Measurements from ENCODE around the gene PFKFB3. TPM values are rescaled to one million over a fixed set of nuclear protein-coding genes. Genes with fewer than 3 reads are reported as not detected.

The PFKFB3 gene
- total and polyA plus RNA-seq, 2 experiments from 2014 or later, result 21.6 to 26.2 TPM

- H3K36me3 ChIP-seq (replicated peaks; ENCODE audit: insufficient read depth, low read depth), result no peaks in the 10 kb centered on the region
- TF ChIP-seq CTCF (IDR thresholded peaks at IDR 0.05; ENCODE audit: poor library complexity), result no peak
- TF ChIP-seq EZH2 (IDR thresholded peaks at IDR 0.05; ENCODE audit: borderline replicate concordance), result no peak
- TF ChIP-seq EZH2phosphoT487 (IDR thresholded peaks at IDR 0.05; ENCODE audit: low read depth, severe bottlenecking, unreplicated experiment), result no peak
- H2AFZ ChIP-seq, result no peak overlapping the region
- WGBS (ENCODE audit: low lambda C conversion rate, missing lambda C conversion rate), result 93% methylated on average over 17 of the region's 17 CpGs
- H3K4me1 ChIP-seq (ENCODE audit: insufficient read depth), result peaks cover 13% of the 10 kb centered on the region
- H3K27ac ChIP-seq, result no peak overlapping the region
- H3K9me3 ChIP-seq (ENCODE audit: low read depth), result no peaks in the 10 kb centered on the region
- H3K4me2 ChIP-seq, result no peak overlapping the region
- DNase-seq (ENCODE audit: low spot score), result no peak
- peaks cover 40% of the 10 kb centered on the region for H3K79me2 ChIP-seq
- no peaks in the 10 kb centered on the region for H3K9me2 ChIP-seq (replicated peaks; ENCODE audit: insufficient read depth)
- no peak overlapping the region for H3K4me3 ChIP-seq
- peaks cover 26% of the 10 kb centered on the region for H4K20me1 ChIP-seq (ENCODE audit: insufficient read depth, poor library complexity, severe bottlenecking)
- H3K27me3 ChIP-seq, result no peaks in the 10 kb centered on the region
Observed at GRCh38 chr10:6213257-6213905, 10.6 kb downstream of the PFKFB3 start.

DNA sequence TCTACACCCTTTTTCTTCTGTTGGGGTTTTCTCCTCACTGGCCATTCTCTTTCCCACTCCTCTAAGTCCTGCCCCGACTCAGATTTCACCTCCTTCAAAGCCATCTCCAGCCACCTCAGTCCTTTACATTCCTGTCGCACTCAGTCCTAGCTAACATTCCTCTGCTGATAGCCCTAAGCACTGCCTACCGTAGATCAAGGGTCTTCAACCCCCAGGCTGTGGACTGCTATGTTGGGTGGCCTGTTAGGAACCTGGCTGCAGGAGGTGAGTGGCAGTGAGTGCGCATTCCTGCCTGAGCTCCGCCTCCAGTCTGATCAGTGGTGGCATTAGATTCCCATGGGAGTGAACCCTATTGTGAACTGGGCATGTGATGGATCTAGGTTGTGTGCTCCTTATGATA lies 11.2 kb downstream of the PFKFB3 start:
- Histone ChIP-seq H3K36me3 (replicated peaks; ENCODE audit: insufficient read depth, low read depth) (no peaks in the 10 kb centered on the region), H3K4me3 (no peak overlapping the region), H3K9me3 (ENCODE audit: low read depth) (no peaks in the 10 kb centered on the region), H3K27me3 (no peaks in the 10 kb centered on the region), H3K9me2 (replicated peaks; ENCODE audit: insufficient read depth) (no peaks in the 10 kb centered on the region), H4K20me1 (ENCODE audit: insufficient read depth, poor library complexity, severe bottlenecking) (peaks cover 20% of the 10 kb centered on the region), H3K4me1 (ENCODE audit: insufficient read depth) (peaks cover 13% of the 10 kb centered on the region), H3K4me2 (no peak overlapping the region), H2AFZ (no peak overlapping the region), H3K79me2 (peaks cover 35% of the 10 kb centered on the region), H3K27ac (no peak overlapping the region)
- 84% methylated on average over 5 of the region's 5 CpGs for WGBS (ENCODE audit: low lambda C conversion rate, missing lambda C conversion rate)
- TF ChIP-seq EZH2phosphoT487 (IDR thresholded peaks at IDR 0.05; ENCODE audit: low read depth, severe bottlenecking, unreplicated experiment), result no peak
- TF ChIP-seq EZH2 (IDR thresholded peaks at IDR 0.05; ENCODE audit: borderline replicate concordance), result no peak
- TF ChIP-seq CTCF (IDR thresholded peaks at IDR 0.05; ENCODE audit: poor library complexity), result no peak
- no peak for DNase-seq (ENCODE audit: low spot score)

- Histone ChIP-seq H3K9me2 (replicated peaks; ENCODE audit: insufficient read depth) (no peaks in the 10 kb centered on the region), H4K20me1 (ENCODE audit: insufficient read depth, poor library complexity, severe bottlenecking) (peaks cover 14% of the 10 kb centered on the region), H3K27ac (no peak overlapping the region), H3K4me2 (no peak overlapping the region), H3K27me3 (no peaks in the 10 kb centered on the region), H3K79me2 (peaks cover 28% of the 10 kb centered on the region), H3K4me1 (ENCODE audit: insufficient read depth) (peaks cover 13% of the 10 kb centered on the region), H2AFZ (no peak overlapping the region), H3K4me3 (no peak overlapping the region), H3K36me3 (replicated peaks; ENCODE audit: insufficient read depth, low read depth) (no peaks in the 10 kb centered on the region), H3K9me3 (ENCODE audit: low read depth) (no peaks in the 10 kb centered on the region)
- no peak for TF ChIP-seq EZH2 (IDR thresholded peaks at IDR 0.05; ENCODE audit: borderline replicate concordance)
- no peak for DNase-seq (ENCODE audit: low spot score)
- 98% methylated on average over 7 of the region's 7 CpGs for WGBS (ENCODE audit: low lambda C conversion rate, missing lambda C conversion rate)
Observed at GRCh38 chr10:6214612-6215011, 11.9 kb downstream of the PFKFB3 start.

DNA sequence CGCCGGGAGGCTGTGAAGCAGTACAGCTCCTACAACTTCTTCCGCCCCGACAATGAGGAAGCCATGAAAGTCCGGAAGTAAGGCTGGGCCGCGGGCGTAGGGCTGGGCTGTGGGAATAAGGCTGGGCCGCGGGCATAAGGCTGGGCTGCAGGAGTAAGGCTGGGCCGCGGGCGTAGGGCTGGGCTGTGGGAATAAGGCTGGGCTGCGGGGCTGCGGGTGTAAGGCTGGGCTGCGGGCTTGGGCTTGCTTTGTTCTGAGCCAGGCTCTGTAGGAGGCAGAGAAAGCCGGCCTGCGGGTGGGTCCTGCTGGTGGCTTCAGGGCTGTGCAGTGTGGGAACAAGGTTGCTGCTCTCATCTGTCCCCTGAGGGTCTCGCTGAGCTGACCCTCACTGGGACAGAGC lies 12.5 kb downstream of the PFKFB3 start:
- H3K4me1 ChIP-seq (ENCODE audit: insufficient read depth), result peaks cover 13% of the 10 kb centered on the region
- no peaks in the 10 kb centered on the region for H3K36me3 ChIP-seq (replicated peaks; ENCODE audit: insufficient read depth, low read depth)
- TF ChIP-seq EZH2phosphoT487 (IDR thresholded peaks at IDR 0.05; ENCODE audit: low read depth, severe bottlenecking, unreplicated experiment) (no peak), CTCF (IDR thresholded peaks at IDR 0.05; ENCODE audit: poor library complexity) (no peak), EZH2 (IDR thresholded peaks at IDR 0.05; ENCODE audit: borderline replicate concordance) (no peak)
- H3K27me3 ChIP-seq, result no peaks in the 10 kb centered on the region
- 95% methylated on average over 17 of the region's 19 CpGs for WGBS (ENCODE audit: low lambda C conversion rate, missing lambda C conversion rate)
- H4K20me1 ChIP-seq (ENCODE audit: insufficient read depth, poor library complexity, severe bottlenecking), result peaks cover 11% of the 10 kb centered on the region
- DNase-seq (ENCODE audit: low spot score), result no peak
- no peaks in the 10 kb centered on the region for H3K9me2 ChIP-seq (replicated peaks; ENCODE audit: insufficient read depth)
- no peaks in the 10 kb centered on the region for H3K9me3 ChIP-seq (ENCODE audit: low read depth)
- no peak overlapping the region for H3K4me3 ChIP-seq
- H2AFZ ChIP-seq, result no peak overlapping the region
- no peak overlapping the region for H3K27ac ChIP-seq
- peaks cover 23% of the 10 kb centered on the region for H3K79me2 ChIP-seq
- H3K4me2 ChIP-seq, result no peak overlapping the region
